Thoracic aorta (tissue), 2 donors: ENCODE measurements around the gene DHX40. TPM values are rescaled to one million over a fixed set of nuclear protein-coding genes. Genes with fewer than 3 reads are reported as not detected.

Experiments used
- ATAC-seq: fragments of 150-250 bp; one replicate; pipeline ENCODE4 v1.8.0; 2017; ENCODE audit warnings: low read depth; ENCODE audit not compliant: insufficient number of reproducible peaks, low FRiP score
- DNase-seq: peaks from one replicate; pipeline ENCODE4 v3.0.0-alpha.2; 2020; ENCODE audit warnings: low spot score
- H3K27ac ChIP-seq, 2 donors: fragments of 200-600 bp; sonication (generic); 1 replicate in 1 of 2; 2 replicates in 1 of 2; pipeline ENCODE4 v1.5.1; 2016; ENCODE audit warnings: mild to moderate bottlenecking in 2 of 2, moderate library complexity in 2 of 2
- H3K27me3 ChIP-seq: fragments of 200-600 bp; sonication (generic); replicated peaks from 2 replicates; pipeline ENCODE4 v1.6.0; 2016; ENCODE audit warnings: mild to moderate bottlenecking; ENCODE audit not compliant: insufficient read depth
- H3K36me3 ChIP-seq: fragments of 200-600 bp; sonication (generic); one replicate; pipeline ENCODE4 v1.5.1; 2016
- H3K4me1 ChIP-seq, 2 donors: fragments of 200-600 bp; sonication (generic); 1 replicate in 1 of 2; 2 replicates in 1 of 2; pipeline versions ENCODE4 v1.5.1 to v1.6.0; 2016; ENCODE audit warnings: low read depth in 2 of 2, mild to moderate bottlenecking in 1 of 2; ENCODE audit not compliant: control insufficient read depth in 1 of 2
- H3K4me3 ChIP-seq: fragments of 200-600 bp; sonication (generic); 2 replicates; pipeline ENCODE4 v1.5.1; 2016; ENCODE audit warnings: mild to moderate bottlenecking
- H3K9me3 ChIP-seq: fragments of 200-600 bp; sonication (generic); 2 replicates; pipeline ENCODE4 v1.5.1; 2016
- total RNA-seq, 2 donors: library from RNA; depleted of rRNA; stranded (reverse); fragments of >200 nt; gene quantifications; one replicate each; pipeline versions ENCODE4 v1.1.0 to v1.2.3, GENCODE V29; 2016
- TF ChIP-seq, protein P1 (sequence below): fragments of 200-600 bp; sonication (generic); IDR thresholded peaks from one replicate; pipeline ENCODE4 v1.5.1; 2019; ENCODE audit warnings: antibody characterized with exemption

Gene DHX40
- total RNA-seq, 2 donors from 2014 or later, result 31.3 to 33.4 TPM

DNA sequence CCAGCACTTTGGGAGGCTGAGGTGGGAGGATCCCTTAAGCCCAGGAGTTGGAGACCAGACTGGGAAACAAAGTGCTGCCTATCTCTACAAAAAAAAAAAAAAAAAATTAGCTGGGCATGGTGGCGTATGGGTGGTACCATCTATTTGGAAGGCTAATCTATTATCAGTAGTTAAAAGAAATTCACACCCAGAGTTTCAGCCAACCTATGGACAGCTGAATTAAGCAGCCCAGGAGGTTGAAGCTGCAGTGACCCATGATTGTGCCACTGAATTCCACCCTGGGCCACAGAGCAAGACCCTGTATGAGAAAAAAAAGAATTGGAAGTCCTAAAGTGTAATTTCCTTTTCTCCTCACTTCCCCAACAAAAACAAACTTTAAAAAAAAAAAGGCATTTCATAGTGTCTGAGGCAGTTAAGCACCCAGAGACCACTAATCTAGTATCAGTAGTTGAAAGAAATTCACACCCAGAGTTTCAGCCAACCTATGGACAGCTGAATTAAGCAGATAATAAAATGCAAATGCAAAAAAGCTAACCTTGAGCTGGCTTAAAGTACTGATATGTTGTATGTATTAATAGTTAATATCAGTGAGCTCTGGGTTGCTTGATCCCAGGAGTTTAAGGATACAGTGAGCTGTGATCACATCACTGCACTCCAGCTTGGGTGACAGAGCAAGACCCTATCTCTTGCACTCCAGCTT lies 72.4 kb downstream of the DHX40 start:
- Histone ChIP-seq H3K27ac (no peak overlapping the region), H3K4me3 (no peak overlapping the region), H3K4me1 (peaks cover 62 to 83% of the 10 kb centered on the region in 2 donors), H3K36me3 (no peaks in the 10 kb centered on the region), H3K27me3 (no peaks in the 10 kb centered on the region), H3K9me3 (no peaks in the 10 kb centered on the region)
- DNase-seq, result no peak
- no peak for ATAC-seq
- TF ChIP-seq, protein P1, sequence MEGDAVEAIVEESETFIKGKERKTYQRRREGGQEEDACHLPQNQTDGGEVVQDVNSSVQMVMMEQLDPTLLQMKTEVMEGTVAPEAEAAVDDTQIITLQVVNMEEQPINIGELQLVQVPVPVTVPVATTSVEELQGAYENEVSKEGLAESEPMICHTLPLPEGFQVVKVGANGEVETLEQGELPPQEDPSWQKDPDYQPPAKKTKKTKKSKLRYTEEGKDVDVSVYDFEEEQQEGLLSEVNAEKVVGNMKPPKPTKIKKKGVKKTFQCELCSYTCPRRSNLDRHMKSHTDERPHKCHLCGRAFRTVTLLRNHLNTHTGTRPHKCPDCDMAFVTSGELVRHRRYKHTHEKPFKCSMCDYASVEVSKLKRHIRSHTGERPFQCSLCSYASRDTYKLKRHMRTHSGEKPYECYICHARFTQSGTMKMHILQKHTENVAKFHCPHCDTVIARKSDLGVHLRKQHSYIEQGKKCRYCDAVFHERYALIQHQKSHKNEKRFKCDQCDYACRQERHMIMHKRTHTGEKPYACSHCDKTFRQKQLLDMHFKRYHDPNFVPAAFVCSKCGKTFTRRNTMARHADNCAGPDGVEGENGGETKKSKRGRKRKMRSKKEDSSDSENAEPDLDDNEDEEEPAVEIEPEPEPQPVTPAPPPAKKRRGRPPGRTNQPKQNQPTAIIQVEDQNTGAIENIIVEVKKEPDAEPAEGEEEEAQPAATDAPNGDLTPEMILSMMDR, result no peak

DNA sequence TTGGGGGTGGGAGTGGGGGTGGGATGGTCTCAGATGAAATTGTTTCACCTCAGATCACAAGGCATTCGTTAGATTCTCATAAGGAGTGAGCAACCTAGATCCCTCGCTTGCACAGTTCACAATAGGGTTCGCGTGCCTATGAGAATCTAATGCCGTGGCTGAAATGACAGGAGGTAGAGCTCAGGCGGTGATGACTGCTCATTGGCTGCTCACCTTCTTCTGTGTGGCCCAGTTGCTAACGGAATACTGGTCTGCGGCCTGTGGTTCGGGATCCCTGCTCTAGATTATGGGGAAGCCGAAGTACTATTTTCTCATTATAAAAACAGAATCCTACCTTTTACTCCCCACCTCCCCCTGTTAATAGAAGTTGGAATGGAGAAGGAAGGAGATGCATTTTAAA lies 73.1 kb downstream of the DHX40 start:
- TF ChIP-seq, protein P1, result no peak
- Histone ChIP-seq H3K9me3 (no peaks in the 10 kb centered on the region), H3K4me3 (no peak overlapping the region), H3K27ac (no peak overlapping the region), H3K27me3 (no peaks in the 10 kb centered on the region), H3K36me3 (no peaks in the 10 kb centered on the region), H3K4me1 (peaks cover 59 to 83% of the 10 kb centered on the region in 2 donors)
- DNase-seq, result no peak
- ATAC-seq, result no peak

DNA sequence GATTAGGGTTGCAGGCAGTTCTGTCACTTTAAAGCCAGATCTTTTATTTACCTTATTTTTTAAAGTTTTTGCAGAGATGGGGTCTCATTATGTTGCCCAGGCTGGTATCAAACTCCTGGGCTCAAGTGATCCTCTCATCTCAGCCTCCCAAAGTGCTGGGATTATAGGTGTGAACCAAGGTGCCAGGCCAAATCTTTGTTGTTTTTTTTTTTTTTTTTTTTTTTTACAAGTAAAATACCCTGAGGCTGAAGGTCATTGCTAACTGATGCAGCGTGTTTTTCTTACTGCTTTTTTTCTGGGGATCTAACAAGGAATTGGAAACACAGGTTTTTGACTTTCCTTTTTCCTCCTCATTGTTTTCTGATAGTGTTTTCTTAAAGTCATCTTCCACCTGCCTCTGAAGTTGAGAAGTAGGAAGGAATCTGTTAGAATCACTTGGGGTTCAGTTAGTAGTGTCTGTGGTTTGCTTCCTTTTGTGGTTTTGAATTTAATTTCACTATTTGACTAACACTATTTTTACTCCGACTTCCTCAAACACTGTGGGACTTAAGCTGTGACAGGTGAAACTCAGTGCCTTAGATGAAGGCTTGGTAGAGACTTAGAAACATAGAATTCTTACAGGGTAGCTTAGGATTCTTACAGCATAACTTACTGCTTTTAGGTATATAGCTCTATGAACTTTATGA lies 76.5 kb downstream of the DHX40 start:
- TF ChIP-seq, protein P1, result no peak

DNA sequence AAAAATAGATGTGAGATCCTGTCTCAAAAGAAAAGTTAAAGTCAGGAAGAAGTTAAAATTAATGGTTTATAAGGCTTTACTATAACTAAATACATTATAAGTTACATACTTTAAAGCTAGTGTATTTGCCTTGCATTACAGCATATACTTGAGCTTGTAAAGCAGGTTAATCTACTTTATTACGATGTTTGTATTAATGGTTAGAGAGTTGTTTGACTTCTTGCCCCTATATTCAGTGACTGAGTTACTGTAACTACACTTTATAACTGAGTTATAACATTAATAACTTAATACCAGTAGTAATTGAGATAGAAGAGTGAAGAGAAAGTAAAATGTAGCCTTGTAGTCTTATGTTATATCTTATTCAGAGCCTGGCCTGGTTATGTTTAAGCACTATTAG lies 77.2 kb downstream of the DHX40 start:
- ATAC-seq, result no peak
- Histone ChIP-seq H3K4me3 (no peak overlapping the region), H3K27me3 (no peaks in the 10 kb centered on the region), H3K4me1 (peaks cover 48 to 94% of the 10 kb centered on the region in 2 donors), H3K27ac (peak overlapping the region in 1 of 2 donors; percentile 36), H3K36me3 (peaks cover 2% of the 10 kb centered on the region), H3K9me3 (no peaks in the 10 kb centered on the region)
- DNase-seq, result no peak
- TF ChIP-seq, protein P1, result no peak

More for the DNA sequence above, 76.5 kb downstream of the DHX40 start:
- no peak for DNase-seq
- Histone ChIP-seq H3K27me3 (no peaks in the 10 kb centered on the region), H3K4me3 (no peak overlapping the region), H3K4me1 (peaks cover 48 to 91% of the 10 kb centered on the region in 2 donors), H3K27ac (no peak overlapping the region), H3K9me3 (no peaks in the 10 kb centered on the region), H3K36me3 (peaks cover 2% of the 10 kb centered on the region)
- no peak for ATAC-seq
